K562 (cell line): ENCODE measurements around the gene CACNA2D4. TPM values are rescaled to one million over a fixed set of nuclear protein-coding genes. Genes with fewer than 3 reads are reported as not detected.

Experiments
- ATAC-seq: fragments of 200-7000 bp; cut with Tn5 transposase; 3 replicates; pipeline ENCODE4 v1.9.1; 2020; ENCODE audit warnings: moderate library complexity
- BruUV-seq: library from RNA; stranded (reverse); fragments of 400-500 nt; replicated peaks from 2 replicates; lab custom pipeline; 2021; lab: Mats Ljungman, UMichigan
- CTCF ChIA-PET: fragments of 300-600 bp; formaldehyde crosslinking; extraction: SDS; loops from one replicate; lab custom pipeline; 2021; ENCODE audit warnings: low intra/inter-chr PET ratio; lab: Yijun Ruan, JAX
- POLR2A ChIA-PET: fragments of 300-600, 350-650 bp; sonication (Branson Sonifier 250); formaldehyde crosslinking; extraction: SDS; loops from one replicate; lab custom pipeline; 2021; ENCODE audit warnings: antibody characterized with exemption, inconsistent platforms; lab: Yijun Ruan, JAX
- DNase-seq, 4 experiments: peaks; one replicate each; pipeline versions ENCODE4 v3.0.0 to v3.0.0-alpha.2; 2011 to 2018; ENCODE audit warnings: low spot score in 3 of 4, mixed read lengths in 3 of 4; ENCODE audit errors: extremely low read depth in 1 of 4
- FAIRE-seq: peaks from 2 replicates; lab custom pipeline; 2011; peaks lifted over from hg19 to GRCh38; lab: Jason Lieb, UNC
- H2AFZ ChIP-seq: 2 replicates; pipeline ENCODE4 v1.6.0; 2011; ENCODE audit warnings: low read depth, low read length, control low read depth, inconsistent platforms
- H3K27ac ChIP-seq: fragments of 200-600 bp; 3 replicates; pipeline ENCODE4 v1.8.0; 2011; ENCODE audit warnings: low read depth, mild to moderate bottlenecking, control low read depth, inconsistent platforms, low read length, moderate library complexity, mixed read lengths; ENCODE audit errors: extremely low read depth
- H3K27me3 ChIP-seq, 2 experiments: fragments of 300-600 bp in 1 of 2; 2 replicates in 1 of 2; 3 replicates in 1 of 2; pipeline versions ENCODE4 v1.6.0 to v1.8.0; 2011; ENCODE audit warnings: inconsistent platforms in 2 of 2, low read length in 2 of 2, mild to moderate bottlenecking in 1 of 2, mixed read lengths in 1 of 2, moderate library complexity in 1 of 2; ENCODE audit not compliant: control insufficient read depth in 2 of 2, insufficient read depth in 2 of 2
- H3K36me3 ChIP-seq: fragments of 300-600 bp; 3 replicates; pipeline ENCODE4 v1.8.0; 2011; ENCODE audit warnings: mild to moderate bottlenecking, low read length, inconsistent platforms; ENCODE audit not compliant: control insufficient read depth, insufficient read depth
- H3K4me1 ChIP-seq, 2 experiments: fragments of 200-600 bp in 1 of 2; replicated peaks in 1 of 2; 2 replicates in 1 of 2; 3 replicates in 1 of 2; pipeline versions ENCODE4 v1.5.1 to v1.8.0; 2011; ENCODE audit warnings: inconsistent platforms in 2 of 2, low read length in 2 of 2, mild to moderate bottlenecking in 1 of 2, mixed read lengths in 1 of 2, moderate library complexity in 1 of 2; ENCODE audit not compliant: control insufficient read depth in 2 of 2, insufficient read depth in 2 of 2
- H3K4me2 ChIP-seq: 2 replicates; pipeline ENCODE4 v1.6.1; 2011; ENCODE audit warnings: low read length, control low read depth, inconsistent platforms, mixed read lengths; ENCODE audit not compliant: insufficient read depth
- H3K4me3 ChIP-seq: fragments of 200-600 bp; sonication (generic), shearing (Covaris generic); 2 replicates; pipeline ENCODE4 v1.5.1; 2016; ENCODE audit warnings: control low read depth, inconsistent platforms
- H3K79me2 ChIP-seq: fragments of 200-600 bp; 3 replicates; pipeline ENCODE4 v1.8.0; 2011; ENCODE audit warnings: low read length, inconsistent platforms; ENCODE audit not compliant: control insufficient read depth, insufficient read depth
- H3K9ac ChIP-seq, 2 experiments: 2 replicates each; pipeline versions ENCODE4 v1.6.0 to v1.6.1; 2011; ENCODE audit warnings: low read depth in 2 of 2, low read length in 2 of 2, control low read depth in 1 of 2, inconsistent platforms in 1 of 2, mild to moderate bottlenecking in 1 of 2, mixed read lengths in 1 of 2; ENCODE audit not compliant: insufficient read depth in 1 of 2
- H3K9me1 ChIP-seq: one replicate; pipeline ENCODE4 v1.6.0; 2011; ENCODE audit warnings: inconsistent platforms, mild to moderate bottlenecking, low read length, moderate library complexity; ENCODE audit not compliant: control insufficient read depth, insufficient read depth
- H3K9me3 ChIP-seq: replicated peaks from 2 replicates; pipeline ENCODE4 v1.5.1; 2011; ENCODE audit warnings: low read depth, low read length, inconsistent platforms; ENCODE audit not compliant: control insufficient read depth, insufficient read depth
- H4K20me1 ChIP-seq: replicated peaks from 2 replicates; pipeline ENCODE4 v1.6.1; 2011; ENCODE audit warnings: low read length, inconsistent platforms, mixed read lengths; ENCODE audit not compliant: control insufficient read depth, insufficient read depth
- CBX3 ChIP-seq, 2 experiments: IDR thresholded peaks; 1 replicate in 1 of 2; 2 replicates in 1 of 2; pipeline ENCODE4 v1.6.1; 2012; ENCODE audit warnings: inconsistent platforms in 2 of 2, low read length in 2 of 2, borderline replicate concordance in 1 of 2, control low read depth in 1 of 2
- HSF4 ChIP-seq: fragments of 250-450 bp; sonication (Bioruptor Pico); IDR thresholded peaks from 2 replicates; pipeline ENCODE4 v2.1.2; 2022; ENCODE audit warnings: mild to moderate bottlenecking, moderate library complexity, borderline replicate concordance
- NR2C2 ChIP-seq, 2 experiments: fragments of 200-800 bp in 1 of 2; sonication (Bioruptor generic) in 1 of 2; sonication (generic) in 1 of 2; formaldehyde crosslinking in 1 of 2; IDR thresholded peaks; 2 replicates each; pipeline versions ENCODE4 v1.6.1 to v1.8.0; 2016 to 2022; ENCODE audit warnings: mild to moderate bottlenecking in 1 of 2, missing compliant biosample characterization in 1 of 2, missing genetic modification characterization in 1 of 2, missing genetic modification reagents in 1 of 2
- NRF1 ChIP-seq, 2 experiments: fragments of 450-650 bp; IDR thresholded peaks in 1 of 2; conservative IDR thresholded peaks in 1 of 2; 2 replicates each; pipeline ENCODE4 v1.6.1; 2014; ENCODE audit warnings: mild to moderate bottlenecking in 2 of 2
- TOE1 ChIP-seq, 2 experiments: fragments of 450-650 bp in 1 of 2; sonication (generic) in 1 of 2; formaldehyde crosslinking in 1 of 2; IDR thresholded peaks; 2 replicates each; pipeline versions ENCODE4 v1.7.1 to v1.8.0; 2016 to 2022; ENCODE audit warnings: borderline replicate concordance in 2 of 2, mild to moderate bottlenecking in 2 of 2, antibody characterized with exemption in 1 of 2, inconsistent platforms in 1 of 2, low read depth in 1 of 2, missing genetic modification reagents in 1 of 2, moderate library complexity in 1 of 2
- YBX1 ChIP-seq: fragments of 450-650 bp; IDR thresholded peaks from 2 replicates; pipeline ENCODE4 v1.7.1; 2016; ENCODE audit warnings: mild to moderate bottlenecking
- WGBS: fragments of 100-300 bp; shearing (Covaris generic); methylation state at CpG from one replicate; pipeline ENCODE4 v1.1.6; 2016; ENCODE audit warnings: low coverage, mixed read lengths; ENCODE audit not compliant: insufficient coverage; ENCODE audit errors: missing lambda C conversion rate; 5-methylcytosine and 5-hydroxymethylcytosine counted together
- in situ Hi-C: fragments of 300-500 bp; cut with MboI; formaldehyde crosslinking; loops from 4 replicates; pipeline ENCODE4 v1.15.0; 2018; ENCODE audit warnings: inconsistent platforms, mixed read lengths
- intact Hi-C: fragments of 100-400 bp; cut with micrococcal nuclease; formaldehyde crosslinking; loops from 2 replicates; pipeline ENCODE4 v1.14.2; 2022
- polyA plus RNA-seq, 8 experiments: library from polyadenylated mRNA; depleted of rRNA in 4 of 8; stranded (reverse) in 5 of 8; unstranded in 3 of 8; fragments of >200 nt; fragmentation: Nextera tagmentation in 2 of 8; fragmentation: Illumina TruSeq in 1 of 8; extraction: Ambion mirVana in 2 of 8; extraction: Trizol in 1 of 8; gene quantifications; 2 replicates each; pipeline versions ENCODE4 v1.2.1 to v1.2.3, GENCODE V29; 2011 to 2014; ENCODE audit warnings: inconsistent platforms in 1 of 8, missing spikeins in 1 of 8
- total RNA-seq, 7 experiments: library from RNA; depleted of rRNA in 6 of 7; stranded (reverse); fragments of >200 nt in 6 of 7; fragmentation: Illumina TruSeq in 2 of 7; extraction: Trizol in 2 of 7; gene quantifications; 2 replicates each; pipeline versions ENCODE4 v1.2.1 to v1.2.3, GENCODE V29; 2011 to 2021; ENCODE audit warnings: low replicate concordance in 1 of 7
- TF ChIP-seq, protein P1 (sequence below): fragments of 250-450 bp; sonication (Bioruptor Pico); IDR thresholded peaks from 2 replicates; pipeline ENCODE4 v1.9.0; 2021; ENCODE audit warnings: mild to moderate bottlenecking, inconsistent platforms

The CACNA2D4 gene
- total and polyA plus RNA-seq, 9 of the 15 experiments (the other 6 are each of a cell fraction or from before 2014, with no cell fraction given), result 0.04 to 0.69 (median 0.40) TPM; not detected in 3

DNA sequence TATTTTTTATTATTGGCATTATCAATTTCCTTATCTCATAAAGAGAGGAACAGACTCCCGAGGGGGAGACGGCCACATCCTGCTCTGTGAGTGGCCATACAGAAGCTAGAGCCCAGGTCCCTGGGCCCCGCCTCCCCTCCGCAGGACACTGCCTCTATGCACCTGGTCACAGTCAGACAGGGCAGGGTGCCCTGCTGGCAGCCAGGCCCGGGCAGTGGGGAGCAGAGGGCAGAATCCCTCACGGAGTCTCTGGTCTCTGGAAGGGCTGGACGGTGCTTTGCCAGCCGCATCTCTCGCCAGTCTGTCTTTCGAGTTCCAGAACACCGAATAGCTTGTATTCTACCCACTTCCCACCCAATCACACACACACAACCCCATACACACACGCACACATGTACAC, 16.4 kb upstream of the CACNA2D4 start:
- Histone ChIP-seq H3K36me3 (no peaks in the 10 kb centered on the region), H3K4me1 (peaks cover 0 to 15% of the 10 kb centered on the region in 2 experiments; a peak in 1 of 5 replicates), H3K4me3 (no peak overlapping the region), H3K9ac (no peak overlapping the region), H3K27ac (no peak overlapping the region), H3K4me2 (no peak overlapping the region), H3K9me1 (no peaks in the 10 kb centered on the region), H3K9me3 (no peaks in the 10 kb centered on the region)
- 11% methylated on average over 11 of the region's 12 CpGs for WGBS
- intact Hi-C loops (no loop called here), in situ Hi-C loops (loop anchor here (5.0 kb wide), 2 partner anchors 143 to 283 kb away; no protein-coding TSS in a partner anchor)
- no peak for ATAC-seq
- TF ChIP-seq, protein P1, sequence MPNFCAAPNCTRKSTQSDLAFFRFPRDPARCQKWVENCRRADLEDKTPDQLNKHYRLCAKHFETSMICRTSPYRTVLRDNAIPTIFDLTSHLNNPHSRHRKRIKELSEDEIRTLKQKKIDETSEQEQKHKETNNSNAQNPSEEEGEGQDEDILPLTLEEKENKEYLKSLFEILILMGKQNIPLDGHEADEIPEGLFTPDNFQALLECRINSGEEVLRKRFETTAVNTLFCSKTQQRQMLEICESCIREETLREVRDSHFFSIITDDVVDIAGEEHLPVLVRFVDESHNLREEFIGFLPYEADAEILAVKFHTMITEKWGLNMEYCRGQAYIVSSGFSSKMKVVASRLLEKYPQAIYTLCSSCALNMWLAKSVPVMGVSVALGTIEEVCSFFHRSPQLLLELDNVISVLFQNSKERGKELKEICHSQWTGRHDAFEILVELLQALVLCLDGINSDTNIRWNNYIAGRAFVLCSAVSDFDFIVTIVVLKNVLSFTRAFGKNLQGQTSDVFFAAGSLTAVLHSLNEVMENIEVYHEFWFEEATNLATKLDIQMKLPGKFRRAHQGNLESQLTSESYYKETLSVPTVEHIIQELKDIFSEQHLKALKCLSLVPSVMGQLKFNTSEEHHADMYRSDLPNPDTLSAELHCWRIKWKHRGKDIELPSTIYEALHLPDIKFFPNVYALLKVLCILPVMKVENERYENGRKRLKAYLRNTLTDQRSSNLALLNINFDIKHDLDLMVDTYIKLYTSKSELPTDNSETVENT (CRISPR knock-in tag), result no peak
- TF ChIP-seq NRF1 (conservative IDR thresholded peaks at IDR 0.05 in 1 of 2, IDR thresholded peaks at IDR 0.05 in 1 of 2) (no peak), YBX1 (no peak), TOE1 (IDR thresholded peaks at IDR 0.05; ENCODE audit: borderline replicate concordance) (no peak), TOE1 (CRISPR knock-in tag; IDR thresholded peaks at IDR 0.05; ENCODE audit: borderline replicate concordance, low read depth) (no peak), NR2C2 (CRISPR knock-in tag; IDR thresholded peaks at IDR 0.05) (no peak), NR2C2 (tag; IDR thresholded peaks at IDR 0.05) (no peak), CBX3 (IDR thresholded peaks at IDR 0.05; ENCODE audit: borderline replicate concordance in 1 of 2, low read length in 2 of 2) (no peak), HSF4 (CRISPR knock-in tag) (no peak)
- TF ChIP-seq, all 486 proteins: peak for 0
- H4K20me1 ChIP-seq, result no peaks in the 10 kb centered on the region
- CTCF ChIA-PET, result interaction anchor here (0.6 kb wide), 1 partner anchor 10 kb away, joined by 4 read pairs; no protein-coding TSS in a partner anchor
- no peak overlapping the region for H2AFZ ChIP-seq
- FAIRE-seq, result no peak
- DNase-seq, result no peak
- H3K27me3 ChIP-seq, result peaks cover 0 to 27% of the 10 kb centered on the region in 2 experiments; a peak in 2 of 5 replicates
- H3K79me2 ChIP-seq, result no peaks in the 10 kb centered on the region
- no TSS peak for BruUV-seq
- POLR2A ChIA-PET, result no interaction called here
